Mucosa of rectum (tissue), 2 donors: ENCODE results near the gene CAB39.

Experiments
- H3K27ac ChIP-seq, 2 donors: one replicate each; pipeline ENCODE4 v1.7.0; 2013; ENCODE audit warnings: inconsistent platforms in 2 of 2, low read depth in 2 of 2, low read length in 2 of 2
- H3K27me3 ChIP-seq, 2 donors: one replicate each; pipeline ENCODE4 v1.7.0; 2013; ENCODE audit warnings: low read length in 2 of 2; ENCODE audit not compliant: control insufficient read depth in 2 of 2, insufficient read depth in 2 of 2
- H3K36me3 ChIP-seq, 2 donors: one replicate each; pipeline ENCODE4 v1.7.0; 2013; ENCODE audit warnings: low read length in 2 of 2; ENCODE audit not compliant: control insufficient read depth in 2 of 2, insufficient read depth in 2 of 2
- H3K4me1 ChIP-seq, 2 donors: one replicate each; pipeline ENCODE4 v1.7.0; 2013; ENCODE audit warnings: low read length in 2 of 2, mild to moderate bottlenecking in 1 of 2; ENCODE audit not compliant: control insufficient read depth in 2 of 2, insufficient read depth in 2 of 2
- H3K4me3 ChIP-seq, 2 donors: one replicate each; pipeline ENCODE4 v1.7.0; 2013; ENCODE audit warnings: low read length in 2 of 2
- H3K9ac ChIP-seq, 2 donors: one replicate each; pipeline ENCODE4 v1.7.0; 2013; ENCODE audit warnings: low read length in 2 of 2, low read depth in 1 of 2, mild to moderate bottlenecking in 1 of 2
- H3K9me3 ChIP-seq, 2 donors: one replicate each; pipeline ENCODE4 v1.7.0; 2013; ENCODE audit warnings: low read length in 2 of 2; ENCODE audit not compliant: control insufficient read depth in 2 of 2
- donor health status: healthy.
- donor health status: Normal muscosa, but diverticular disease.

Gene CAB39

GRCh38 chr2:230711224-230711623, 1.4 kb upstream of the CAB39 start:
- H3K9ac ChIP-seq = no peak overlapping the region
- H3K27ac ChIP-seq = no peak overlapping the region
- H3K27me3 ChIP-seq = no peaks in the 10 kb centered on the region
- H3K36me3 ChIP-seq = peaks cover 4 to 5% of the 10 kb centered on the region in 2 donors
- no peak overlapping the region for H3K4me3 ChIP-seq
- peaks cover 31 to 35% of the 10 kb centered on the region in 2 donors for H3K4me1 ChIP-seq
- H3K9me3 ChIP-seq = no peaks in the 10 kb centered on the region

DNA sequence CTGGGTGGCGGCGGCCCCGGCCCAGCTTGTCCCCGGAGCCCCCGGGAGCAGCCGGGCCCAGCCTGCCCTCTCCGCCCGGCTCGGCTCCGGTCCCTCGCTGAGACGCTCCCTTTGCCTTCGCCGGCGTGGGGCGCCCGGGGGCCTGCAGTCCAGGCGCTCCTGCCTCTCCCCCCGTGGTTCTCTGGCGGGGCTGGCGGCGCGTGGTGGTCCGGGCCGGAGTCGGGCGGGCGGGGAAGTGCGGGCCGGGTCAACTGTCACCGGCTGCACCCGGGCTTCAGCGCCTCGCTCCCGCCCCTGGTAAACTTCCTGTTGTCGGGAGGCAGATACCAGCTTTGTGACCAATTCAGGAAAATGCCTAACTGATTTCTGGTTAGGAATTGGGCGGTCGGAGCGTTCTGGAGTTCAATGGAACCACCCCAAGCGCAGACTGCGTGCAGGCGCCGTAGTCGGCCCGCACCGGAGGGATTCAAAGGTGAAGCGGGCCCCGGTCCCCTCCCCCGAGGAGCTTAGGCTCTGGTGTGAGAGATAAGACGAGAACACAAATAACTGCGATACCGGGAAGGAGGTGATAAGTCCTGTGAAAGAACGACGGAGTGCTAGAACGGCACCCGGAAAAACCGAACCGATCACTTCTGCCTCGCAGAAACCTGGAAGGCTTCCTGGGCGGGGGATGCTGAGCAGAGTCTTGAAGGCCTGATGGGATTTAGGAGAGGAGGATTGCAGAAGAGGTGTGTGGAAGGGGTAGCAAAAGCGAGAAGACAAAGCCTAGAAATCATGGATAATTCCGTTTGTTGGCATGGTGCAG, 891 bp downstream of the CAB39 start:
- Histone ChIP-seq H3K4me1 (peaks cover 18 to 24% of the 10 kb centered on the region in 2 donors), H3K27ac (peak overlapping the region; percentile 88 to 93), H3K27me3 (no peaks in the 10 kb centered on the region), H3K9me3 (no peaks in the 10 kb centered on the region), H3K9ac (peak overlapping the region; percentile 78 to 92), H3K36me3 (peaks cover 5 to 7% of the 10 kb centered on the region in 2 donors), H3K4me3 (peak overlapping the region; percentile 76 to 91)

DNA sequence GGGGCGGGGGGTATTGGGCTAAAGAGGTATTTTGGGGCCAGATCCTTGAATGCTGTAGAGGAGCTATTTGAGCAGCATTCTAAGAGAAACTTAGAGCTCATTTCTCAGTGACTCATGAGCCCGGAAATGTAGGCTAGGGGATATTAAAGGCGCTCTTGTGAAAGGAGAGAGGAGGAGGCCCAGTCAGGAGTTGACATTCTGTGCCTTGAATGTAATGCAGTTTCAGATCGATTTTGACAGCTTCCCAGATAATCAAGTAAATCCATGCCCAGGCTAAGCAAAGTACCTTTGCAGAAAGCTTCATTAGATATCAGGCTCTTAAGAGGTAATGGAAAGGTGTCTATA, 1.5 kb downstream of the CAB39 start:
- no peaks in the 10 kb centered on the region for H3K9me3 ChIP-seq
- peaks cover 16 to 26% of the 10 kb centered on the region in 2 donors for H3K4me1 ChIP-seq
- H3K27me3 ChIP-seq = no peaks in the 10 kb centered on the region
- peak overlapping the region; percentile 78 to 92 for H3K9ac ChIP-seq
- H3K27ac ChIP-seq = peak overlapping the region; percentile 88 to 93
- peak overlapping the region; percentile 76 to 91 for H3K4me3 ChIP-seq
- H3K36me3 ChIP-seq = peaks cover 5 to 7% of the 10 kb centered on the region in 2 donors

DNA sequence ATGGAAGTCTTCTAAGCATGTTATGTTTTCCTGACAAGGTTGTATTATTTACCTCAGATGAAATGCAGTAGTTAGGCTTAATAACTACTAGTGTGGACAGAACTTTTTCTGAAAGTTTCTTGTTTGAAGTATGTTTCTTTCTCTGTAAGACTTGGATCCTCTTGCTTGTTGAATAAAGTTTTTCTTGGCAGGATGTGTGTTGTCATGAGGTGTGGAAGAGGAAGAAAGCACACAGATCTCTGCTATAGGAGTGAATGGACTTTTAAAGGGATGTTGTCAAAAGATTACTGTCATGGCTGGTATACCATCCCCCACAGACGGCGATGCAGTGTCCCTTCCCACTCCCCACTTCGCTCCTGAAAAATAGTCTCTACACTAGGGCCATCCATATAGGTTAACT, 2.6 kb downstream of the CAB39 start:
- Histone ChIP-seq H3K27ac (peak overlapping the region in 1 of 2 donors; percentile 48), H3K9ac (peak overlapping the region in 1 of 2 donors; percentile 92), H3K27me3 (no peaks in the 10 kb centered on the region), H3K9me3 (no peaks in the 10 kb centered on the region), H3K4me3 (peak overlapping the region; percentile 46 to 91), H3K4me1 (peaks cover 21 to 29% of the 10 kb centered on the region in 2 donors), H3K36me3 (peaks cover 5 to 7% of the 10 kb centered on the region in 2 donors)

DNA sequence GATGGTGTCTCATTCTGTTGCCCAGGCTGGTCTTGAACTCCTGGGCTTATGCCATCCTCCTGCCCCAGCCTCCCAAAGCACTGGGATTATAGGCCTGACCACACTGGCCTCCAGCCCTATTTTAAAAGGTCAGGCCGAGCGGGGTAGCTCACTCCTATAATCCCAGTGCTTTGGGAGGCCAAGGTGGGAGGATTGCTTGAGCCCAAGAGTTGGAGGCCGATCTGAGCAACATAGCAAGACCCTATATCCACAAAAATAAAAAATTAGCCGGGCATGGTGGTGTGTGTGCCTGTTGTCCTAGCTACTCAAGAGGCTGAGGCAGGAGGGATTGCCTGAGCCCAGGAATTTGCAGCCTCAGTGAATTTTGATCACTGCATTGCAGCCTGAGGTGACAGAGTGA, 3.9 kb downstream of the CAB39 start:
- H3K9ac ChIP-seq = no peak overlapping the region
- no peaks in the 10 kb centered on the region for H3K9me3 ChIP-seq
- H3K27ac ChIP-seq = no peak overlapping the region
- peaks cover 21 to 29% of the 10 kb centered on the region in 2 donors for H3K4me1 ChIP-seq
- H3K27me3 ChIP-seq = no peaks in the 10 kb centered on the region
- H3K4me3 ChIP-seq = no peak overlapping the region
- H3K36me3 ChIP-seq = peaks cover 7 to 9% of the 10 kb centered on the region in 2 donors

DNA sequence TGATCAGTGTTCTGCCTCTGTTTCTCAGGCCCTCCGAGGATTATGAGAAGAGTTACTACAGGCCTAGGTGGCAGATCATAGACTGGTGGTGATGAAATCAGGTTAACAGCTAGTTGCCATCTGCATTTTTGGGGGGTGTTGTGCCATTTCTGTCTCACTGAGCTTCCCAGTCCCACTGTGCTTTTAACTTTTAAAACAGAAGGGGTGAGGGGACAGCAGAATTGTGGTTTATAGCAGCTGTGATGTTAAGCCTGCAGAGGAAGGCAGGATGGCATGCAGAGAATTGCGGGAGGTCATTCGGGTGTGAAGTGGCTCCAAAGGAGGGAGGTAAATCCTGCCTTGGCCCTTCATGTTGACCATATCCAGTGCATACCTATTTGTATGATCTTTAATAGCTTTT, 5.0 kb downstream of the CAB39 start:
- Histone ChIP-seq H3K27me3 (no peaks in the 10 kb centered on the region), H3K9ac (no peak overlapping the region), H3K4me3 (peak overlapping the region in 1 of 2 donors; percentile 40), H3K4me1 (peaks cover 18 to 28% of the 10 kb centered on the region in 2 donors), H3K36me3 (peaks cover 7 to 11% of the 10 kb centered on the region in 2 donors), H3K9me3 (no peaks in the 10 kb centered on the region), H3K27ac (no peak overlapping the region)

GRCh38 chr2:230719340-230719739, 6.7 kb downstream of the CAB39 start:
- H3K36me3 ChIP-seq = peaks cover 12 to 16% of the 10 kb centered on the region in 2 donors
- no peaks in the 10 kb centered on the region for H3K9me3 ChIP-seq
- no peaks in the 10 kb centered on the region for H3K27me3 ChIP-seq
- H3K4me1 ChIP-seq = peaks cover 18 to 25% of the 10 kb centered on the region in 2 donors
- H3K9ac ChIP-seq = no peak overlapping the region
- no peak overlapping the region for H3K4me3 ChIP-seq
- H3K27ac ChIP-seq = no peak overlapping the region

- H3K9me3 ChIP-seq = no peaks in the 10 kb centered on the region
- H3K4me3 ChIP-seq = no peak overlapping the region
- H3K27ac ChIP-seq = no peak overlapping the region
- H3K9ac ChIP-seq = no peak overlapping the region
- no peaks in the 10 kb centered on the region for H3K27me3 ChIP-seq
- H3K36me3 ChIP-seq = peaks cover 13 to 14% of the 10 kb centered on the region in 2 donors
- H3K4me1 ChIP-seq = peaks cover 8 to 15% of the 10 kb centered on the region in 2 donors
Measured at GRCh38 chr2:230721712-230722111, 9.1 kb downstream of the CAB39 start.

DNA sequence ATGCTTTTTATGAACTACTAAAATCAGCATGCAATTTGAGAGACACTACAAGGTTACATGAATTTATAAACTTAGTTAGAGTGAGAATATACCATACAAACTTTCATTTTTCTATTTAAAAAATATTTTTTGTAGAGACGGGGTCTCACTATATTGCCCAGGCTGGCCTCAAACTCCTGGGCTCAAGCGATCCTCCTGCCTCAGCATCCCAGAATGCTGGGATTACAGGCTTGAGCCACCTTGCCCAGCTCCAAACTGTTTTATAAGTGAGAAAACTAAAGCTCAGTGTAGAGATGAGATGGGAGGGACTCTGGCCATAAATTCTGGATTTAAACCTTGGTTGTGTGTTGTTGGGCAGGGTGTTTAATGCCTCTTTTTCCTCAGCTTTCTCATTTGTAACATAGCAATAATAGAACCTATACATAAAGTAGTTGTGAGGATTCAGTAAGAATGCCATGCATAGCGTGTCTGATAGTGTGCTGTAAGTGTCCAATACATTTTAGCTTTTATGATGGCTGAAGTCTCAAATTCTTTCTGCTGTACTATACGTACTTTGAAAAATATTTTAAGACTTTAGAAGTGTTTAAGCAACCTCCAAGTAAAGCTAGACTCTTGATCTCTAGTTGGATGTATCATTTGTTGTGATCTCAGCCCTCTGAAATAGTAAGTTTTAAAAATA, 9.7 kb downstream of the CAB39 start:
- Histone ChIP-seq H3K9ac (no peak overlapping the region), H3K9me3 (no peaks in the 10 kb centered on the region), H3K27ac (no peak overlapping the region), H3K27me3 (no peaks in the 10 kb centered on the region), H3K36me3 (peaks cover 12 to 14% of the 10 kb centered on the region in 2 donors), H3K4me1 (peaks cover 8 to 15% of the 10 kb centered on the region in 2 donors), H3K4me3 (no peak overlapping the region)

DNA sequence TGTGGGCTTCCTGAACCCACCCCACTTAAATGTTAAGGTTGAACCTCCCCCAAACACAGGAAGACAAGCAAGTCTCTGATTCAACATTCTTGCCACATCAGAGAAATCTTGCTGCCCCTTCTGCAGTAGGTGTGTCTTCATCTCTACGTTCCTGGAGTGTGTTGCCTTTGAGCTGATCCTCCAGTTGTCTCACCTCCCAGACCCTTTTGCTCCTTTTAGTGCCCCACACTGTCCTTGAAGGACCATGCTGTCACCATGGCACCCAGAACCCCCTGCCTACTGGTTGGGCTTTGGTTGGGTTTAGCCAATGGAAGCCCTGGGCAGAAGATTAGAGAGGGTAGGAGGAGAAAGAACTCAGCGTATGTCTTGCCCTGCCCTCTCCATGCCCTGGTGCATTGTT, 10.7 kb downstream of the CAB39 start:
- Histone ChIP-seq H3K27ac (no peak overlapping the region), H3K9ac (no peak overlapping the region), H3K9me3 (no peaks in the 10 kb centered on the region), H3K36me3 (peaks cover 10 to 14% of the 10 kb centered on the region in 2 donors), H3K27me3 (no peaks in the 10 kb centered on the region), H3K4me3 (no peak overlapping the region), H3K4me1 (peaks cover 4 to 9% of the 10 kb centered on the region in 2 donors)
